Measurements from ENCODE around the gene SLC39A12.

The SLC39A12 gene

DNA sequence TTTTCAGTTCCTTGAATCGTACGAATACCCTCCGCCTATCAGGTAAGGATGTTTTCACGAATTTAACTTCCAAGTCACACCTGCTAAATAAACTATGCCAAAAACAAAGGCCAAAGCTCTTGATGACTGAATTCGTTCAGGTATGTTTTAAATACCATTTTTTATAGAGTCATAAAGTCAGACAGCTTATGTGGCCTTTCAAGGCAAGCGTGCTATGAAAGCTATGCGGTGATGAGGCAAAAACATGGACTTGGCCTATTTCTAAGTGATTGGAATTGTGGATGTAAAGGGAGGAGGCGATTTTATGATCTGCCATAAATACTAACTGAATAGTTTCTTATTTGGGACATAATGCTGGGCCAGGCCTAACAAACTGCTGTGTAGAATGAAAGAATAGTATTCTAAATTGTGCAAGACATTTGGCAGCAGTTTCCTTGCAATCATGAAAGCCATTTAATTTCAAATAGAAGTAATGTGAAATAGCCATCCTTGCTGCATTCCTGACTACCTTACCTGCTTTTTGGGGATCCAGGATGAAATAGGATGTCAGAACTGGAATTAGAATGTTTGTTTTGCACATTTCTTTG is 14.0 kb downstream of the SLC39A12 start:
- no peak for DNase-seq

DNA sequence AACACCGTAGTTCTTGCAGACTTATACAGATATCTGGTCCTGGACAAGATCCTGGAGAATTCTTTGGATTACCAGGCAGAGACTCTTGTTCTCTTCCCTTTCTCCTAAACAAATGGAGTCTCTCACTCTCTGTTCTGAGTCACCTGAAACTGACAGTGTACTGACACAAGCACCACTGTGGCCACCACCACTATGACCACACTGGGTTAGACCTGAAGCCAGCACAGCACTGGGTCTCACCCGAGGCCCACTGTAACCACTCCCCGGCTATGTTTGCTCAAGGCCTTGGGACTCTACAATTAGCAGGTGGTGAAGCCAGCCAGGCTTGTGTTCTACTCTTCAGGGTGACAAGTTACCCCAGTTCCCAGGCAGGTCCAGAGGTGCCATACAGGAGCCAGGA is 22.8 kb downstream of the SLC39A12 start:
- DNase-seq = no peak

DNA sequence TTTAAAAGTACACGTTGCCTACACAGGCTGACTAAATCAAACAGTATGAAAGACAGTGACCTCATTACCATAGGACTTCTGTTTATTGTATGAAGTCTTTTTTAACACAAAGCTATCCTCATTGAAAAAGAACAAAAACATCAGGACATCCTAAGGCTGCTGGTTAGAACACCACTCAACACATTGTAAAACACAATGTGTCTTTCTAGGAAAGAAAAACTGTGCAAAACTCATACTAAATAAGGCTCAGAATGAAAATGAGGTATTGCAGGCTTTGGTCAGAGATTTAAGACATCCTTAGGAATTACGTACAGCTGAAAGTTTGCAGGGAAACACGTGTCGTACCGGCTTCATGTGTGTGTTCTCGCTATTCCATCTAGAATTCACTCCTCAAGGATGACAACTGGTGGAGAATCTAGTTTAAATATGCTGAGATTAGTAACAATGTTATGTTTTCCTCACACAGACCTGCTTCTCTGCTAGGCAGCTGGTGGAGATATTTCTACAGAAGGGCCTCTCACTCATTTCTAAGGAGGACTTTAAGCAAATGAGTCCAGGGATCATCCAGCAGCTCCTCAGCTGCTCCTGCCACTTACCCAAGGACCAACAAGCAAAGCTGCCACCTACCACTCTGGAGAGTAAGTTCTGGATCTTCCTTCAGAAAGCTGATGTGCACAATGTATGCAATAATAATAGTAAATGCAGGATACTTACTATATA is 29.3 kb downstream of the SLC39A12 start:
- no peak for DNase-seq

DNA sequence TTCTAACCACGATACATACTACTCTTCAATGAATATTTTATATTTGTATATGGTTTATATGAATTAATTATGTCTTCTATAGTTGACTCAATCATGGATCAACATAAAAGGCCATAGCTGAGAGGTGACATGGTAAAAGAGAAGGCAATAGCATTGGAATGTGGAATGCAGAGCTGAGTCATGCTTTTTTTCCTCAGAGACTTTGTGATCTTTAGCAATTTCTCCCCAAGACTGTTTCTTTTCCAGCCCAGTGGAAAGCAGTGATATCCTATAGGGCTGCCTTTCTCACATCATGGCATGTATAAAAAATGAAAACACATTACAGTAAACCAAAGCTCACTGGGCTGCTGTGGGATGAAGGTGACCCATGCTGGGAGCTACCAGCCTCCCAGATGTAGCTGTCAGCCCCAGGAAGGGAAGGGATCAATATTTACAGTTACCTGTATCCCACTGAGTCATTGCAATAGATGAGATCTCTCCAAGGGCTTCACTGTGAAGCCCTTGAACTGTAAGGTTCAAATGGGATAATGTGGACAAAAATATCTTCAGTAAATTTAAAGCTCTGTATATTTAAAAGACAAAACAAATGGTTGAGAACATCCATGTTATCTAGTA is 30.2 kb downstream of the SLC39A12 start:
- DNase-seq = no peak

DNA sequence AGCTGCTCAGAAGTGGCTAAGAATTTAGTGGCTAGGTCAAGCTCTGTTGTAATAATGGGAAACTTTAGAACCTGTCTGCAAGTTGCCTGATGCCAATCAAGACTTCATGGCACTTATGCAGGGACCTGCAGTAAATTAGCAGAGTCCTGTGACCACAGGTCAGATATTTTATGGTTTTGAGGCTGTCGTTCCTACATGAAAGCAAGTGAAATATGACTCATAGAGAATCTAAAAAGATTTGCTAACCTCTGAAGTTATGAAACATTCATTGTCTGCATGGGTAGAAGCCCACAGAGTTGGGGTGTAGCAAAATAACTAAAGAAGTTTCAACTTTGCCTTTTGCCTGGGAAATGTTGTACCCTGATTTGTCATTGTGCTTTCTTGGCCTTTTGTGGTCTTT is 32.3 kb downstream of the SLC39A12 start:
- DNase-seq = no peak

DNA sequence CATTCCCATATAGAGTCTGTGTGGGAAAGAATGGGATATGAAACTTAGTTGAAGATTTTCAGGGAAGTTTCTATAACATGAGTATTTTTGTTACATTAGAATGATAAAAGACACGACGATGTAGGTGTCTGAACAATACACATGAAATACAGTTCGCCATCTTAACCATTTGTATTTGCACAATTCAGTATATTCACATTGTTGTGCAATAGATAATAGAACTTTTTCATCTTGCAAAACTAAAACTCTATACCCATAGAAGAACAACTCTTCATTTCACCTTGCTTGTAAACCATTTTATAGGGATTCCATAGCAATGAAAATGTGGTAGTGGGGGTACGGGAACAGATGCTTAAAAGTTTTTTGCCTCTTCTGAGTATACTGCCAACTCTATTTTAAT is 32.8 kb downstream of the SLC39A12 start:
- no peak for DNase-seq

DNA sequence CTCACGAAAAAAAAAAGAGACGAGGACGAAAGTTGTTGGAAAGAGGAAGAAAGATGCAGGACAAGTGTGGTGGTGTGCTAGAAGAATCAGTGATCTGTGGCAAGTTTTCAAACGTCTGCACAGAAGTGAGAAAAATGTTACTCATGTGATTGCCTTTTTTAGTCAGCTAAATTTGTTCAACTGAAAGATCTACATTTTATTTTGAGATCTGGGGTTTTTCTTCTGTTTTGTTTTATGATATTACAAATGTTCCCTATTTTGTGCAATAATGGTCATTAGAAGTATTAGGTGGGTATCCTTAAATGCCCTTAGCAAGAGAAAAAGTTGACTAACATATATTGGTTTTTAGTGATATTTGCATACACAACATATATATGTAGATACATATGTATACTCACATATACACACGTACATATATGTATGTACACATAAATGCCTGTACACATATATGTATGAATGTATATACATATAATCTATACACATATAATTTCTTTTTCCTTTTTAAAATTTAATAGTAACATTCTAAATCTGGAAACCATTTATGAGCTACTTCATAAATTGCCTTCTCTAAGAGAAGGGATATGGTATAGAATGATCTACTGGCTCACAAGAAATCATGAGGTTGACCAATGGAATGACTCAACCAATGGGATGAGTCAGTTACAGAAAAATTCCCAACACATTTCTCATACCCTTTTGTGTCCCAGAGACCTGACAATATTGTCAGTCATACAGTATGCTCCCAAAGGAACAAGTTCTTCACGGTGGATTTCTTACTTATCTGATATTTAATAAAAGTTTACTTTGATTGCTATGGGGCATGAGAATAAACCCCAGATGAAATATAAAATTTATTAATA is 38.4 kb downstream of the SLC39A12 start:
- DNase-seq = no peak

DNA sequence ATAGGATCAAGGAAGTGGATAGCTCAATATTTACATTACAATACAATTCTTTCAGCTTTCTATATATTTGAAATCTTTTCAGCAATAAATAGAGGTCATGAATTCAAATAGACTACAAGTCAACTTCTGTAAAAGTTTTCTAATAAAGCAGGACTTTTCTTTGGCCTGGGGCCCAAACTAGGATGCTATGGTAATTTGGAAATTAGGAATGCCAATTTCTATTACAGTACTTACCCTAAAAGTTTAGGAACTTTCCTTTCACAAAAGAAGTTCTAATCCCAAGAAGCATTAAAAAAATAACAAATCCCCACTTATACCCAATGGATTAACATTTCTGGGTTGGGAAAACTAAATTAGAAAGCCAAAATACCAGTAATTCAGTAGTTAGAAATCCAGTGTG is 40.5 kb downstream of the SLC39A12 start:
- no peak for DNase-seq

DNA sequence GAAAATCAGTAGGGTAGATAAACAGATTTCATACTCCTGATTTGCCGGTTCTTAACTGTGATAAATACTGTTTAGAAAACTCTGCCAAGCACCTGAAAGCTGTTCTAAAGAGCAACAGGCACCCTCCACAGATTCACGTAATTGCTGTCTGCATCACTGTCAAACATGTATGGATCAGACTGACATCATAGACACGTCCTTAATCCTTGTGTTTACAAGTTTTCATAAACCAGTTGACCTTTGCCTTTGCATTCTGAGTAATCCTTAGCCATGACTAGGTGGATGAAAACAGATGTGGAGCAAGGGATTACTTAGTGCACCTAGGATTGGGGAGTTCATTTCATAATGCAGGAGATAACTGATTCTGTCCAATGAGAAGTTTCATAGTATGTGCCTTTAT is 41.6 kb downstream of the SLC39A12 start:
- DNase-seq = no peak

DNA sequence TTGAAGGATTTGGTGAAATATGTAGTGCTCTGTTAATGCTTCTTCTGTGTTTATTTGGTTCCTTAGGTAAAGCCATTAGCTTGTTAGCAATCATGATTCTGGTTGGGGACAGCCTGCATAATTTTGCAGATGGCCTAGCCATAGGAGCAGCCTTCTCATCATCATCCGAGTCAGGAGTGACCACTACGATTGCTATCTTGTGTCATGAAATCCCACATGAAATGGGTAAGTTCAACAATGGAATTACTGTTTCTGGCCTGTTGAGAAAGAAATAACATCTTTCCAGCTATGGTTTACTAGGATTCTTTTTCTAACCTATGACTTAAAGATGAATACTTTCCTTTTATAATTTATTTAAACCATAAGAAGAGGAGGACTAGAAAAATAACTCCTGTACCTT is 48.9 kb downstream of the SLC39A12 start:
- DNase-seq = no peak

DNA sequence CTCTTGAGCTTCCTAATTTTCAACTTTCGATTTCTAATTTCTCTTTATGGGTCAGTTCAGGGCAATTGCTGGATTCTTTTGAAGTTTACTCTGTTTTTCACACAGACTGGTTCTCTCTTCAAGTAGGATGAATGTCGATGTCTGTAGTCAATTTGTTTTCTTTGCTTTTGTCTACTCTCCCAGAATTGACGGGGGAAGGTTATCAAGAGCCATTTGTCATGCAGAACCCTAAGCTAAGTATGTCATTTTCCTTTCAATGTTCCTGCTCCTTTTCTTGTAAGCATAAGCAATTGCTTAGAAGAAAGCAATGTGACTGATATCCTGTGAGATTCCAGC is 53.7 kb downstream of the SLC39A12 start:
- DNase-seq = no peak

DNA sequence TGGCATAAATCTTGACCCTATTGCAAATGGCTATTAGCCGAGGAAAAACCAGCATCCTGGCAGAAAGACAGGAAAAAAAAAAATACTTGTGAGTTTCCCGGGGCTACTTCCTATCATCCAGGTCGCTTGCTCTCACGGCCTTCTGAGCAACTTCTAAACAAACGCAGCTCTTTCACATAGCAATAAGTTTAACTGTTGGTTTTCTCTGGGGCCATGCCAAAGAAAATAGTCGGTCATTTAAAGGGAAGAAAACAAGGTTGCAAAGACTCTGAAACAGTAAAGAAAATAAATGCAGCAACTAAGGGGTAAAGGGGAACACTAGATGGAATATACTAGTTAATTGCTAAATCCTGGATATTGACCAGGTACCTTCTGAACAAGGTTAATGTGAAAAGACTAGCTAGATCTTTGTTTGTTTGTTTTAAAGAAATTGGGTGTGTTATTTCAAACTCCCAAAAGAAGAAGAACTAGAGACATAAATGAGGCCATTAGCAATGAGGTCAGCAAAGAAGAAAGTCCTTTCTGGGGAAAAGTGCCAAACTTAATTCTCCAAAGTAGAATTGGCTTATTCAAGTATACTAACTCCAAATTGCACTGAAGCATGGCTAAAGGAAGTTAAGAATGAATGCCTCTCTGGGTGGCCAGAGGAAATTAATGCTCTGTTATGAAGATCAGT is 54.2 kb downstream of the SLC39A12 start:
- DNase-seq = no peak

DNA sequence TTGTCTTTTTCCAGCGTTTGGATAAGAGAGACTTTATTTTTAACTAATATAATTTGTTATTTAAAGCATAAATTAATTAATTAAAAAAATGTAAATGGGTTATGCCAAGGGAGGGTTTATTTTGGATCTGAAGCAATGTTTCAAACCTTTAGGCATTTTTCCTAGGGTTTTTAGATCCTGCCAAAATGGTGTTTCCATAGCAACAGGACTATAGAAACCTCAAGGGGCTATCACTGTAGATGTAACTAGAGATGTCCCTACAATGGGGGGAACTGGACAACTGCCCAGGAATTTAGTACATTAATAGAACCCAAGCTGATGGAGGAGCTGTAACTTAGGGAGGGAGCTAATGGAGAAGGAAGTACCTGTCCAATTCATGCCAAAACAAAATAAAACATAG is 57.3 kb downstream of the SLC39A12 start:
- DNase-seq = no peak

DNA sequence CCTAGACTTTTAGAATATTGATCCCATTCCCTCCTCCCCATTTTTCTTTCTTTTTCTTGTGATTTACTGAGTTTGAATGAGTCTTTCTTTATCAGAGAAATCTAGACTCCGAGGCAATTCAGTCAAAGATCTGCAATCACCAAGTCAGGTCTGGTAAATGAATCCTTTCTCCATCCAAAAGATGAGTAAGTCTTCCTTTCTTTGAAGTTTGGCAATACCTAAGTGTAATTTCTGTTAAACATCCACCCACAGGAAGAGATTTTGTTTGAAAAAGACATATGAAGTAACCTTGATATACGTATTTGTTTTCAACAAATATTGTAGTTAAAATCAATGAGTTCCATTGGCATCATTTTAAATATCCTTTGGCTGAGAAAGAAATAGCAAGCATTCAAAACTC is 58.3 kb downstream of the SLC39A12 start:
- no peak for DNase-seq

DNA sequence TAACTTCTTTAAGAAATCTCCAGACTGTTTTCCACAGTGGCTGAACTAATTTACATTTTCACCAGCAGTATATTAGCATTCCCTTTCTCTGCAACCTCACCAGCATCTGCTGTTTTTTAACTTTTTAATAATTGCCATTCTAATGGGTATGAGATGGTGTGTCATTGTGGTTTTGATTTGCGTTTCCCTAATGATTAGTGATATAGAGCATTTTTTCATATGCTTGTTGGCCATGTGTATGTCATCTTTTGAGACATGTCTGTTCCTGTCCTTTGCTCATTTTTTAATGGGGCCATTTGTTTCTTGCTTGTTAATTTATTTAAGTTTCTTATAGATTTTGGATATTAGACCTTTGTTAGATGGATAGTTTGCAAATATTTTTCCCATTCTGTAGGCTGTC is 68.8 kb downstream of the SLC39A12 start:
- DNase-seq = no peak

DNA sequence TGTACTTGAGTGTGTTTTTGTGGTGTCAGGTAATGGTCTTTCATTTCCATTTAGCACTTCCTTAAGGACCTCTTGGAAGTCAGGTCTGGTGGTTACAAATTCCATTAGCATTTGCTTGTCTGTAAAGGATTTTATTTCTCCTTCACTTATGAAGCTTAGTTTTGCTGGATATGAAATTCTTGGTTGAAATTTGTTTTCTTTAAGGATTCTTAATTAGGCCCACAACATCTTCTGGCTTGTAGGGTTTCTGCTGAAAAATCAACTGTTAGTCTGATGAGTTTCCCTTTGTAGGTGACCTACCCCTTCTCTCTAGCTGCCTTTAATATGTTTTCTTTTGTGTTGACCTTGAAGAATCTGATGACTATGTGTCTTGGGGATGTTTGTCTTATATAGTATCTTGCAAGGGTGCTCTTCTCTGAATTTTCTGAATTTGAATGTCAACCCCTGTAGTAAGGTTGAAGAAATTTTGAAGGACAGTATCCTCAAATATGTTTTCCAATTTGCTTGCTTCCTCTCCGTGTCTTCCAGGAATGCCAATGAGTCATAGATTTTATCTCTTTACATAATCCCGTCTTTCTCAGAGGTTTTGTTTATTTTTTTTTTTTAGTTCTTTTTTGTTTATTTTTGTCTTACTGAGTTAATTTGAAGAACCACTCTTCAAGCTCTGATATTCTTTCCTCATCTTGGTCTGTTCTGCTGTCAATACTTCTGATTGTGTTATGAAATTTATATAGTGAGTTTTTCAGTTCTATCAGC is 70.2 kb downstream of the SLC39A12 start:
- no peak for DNase-seq

DNA sequence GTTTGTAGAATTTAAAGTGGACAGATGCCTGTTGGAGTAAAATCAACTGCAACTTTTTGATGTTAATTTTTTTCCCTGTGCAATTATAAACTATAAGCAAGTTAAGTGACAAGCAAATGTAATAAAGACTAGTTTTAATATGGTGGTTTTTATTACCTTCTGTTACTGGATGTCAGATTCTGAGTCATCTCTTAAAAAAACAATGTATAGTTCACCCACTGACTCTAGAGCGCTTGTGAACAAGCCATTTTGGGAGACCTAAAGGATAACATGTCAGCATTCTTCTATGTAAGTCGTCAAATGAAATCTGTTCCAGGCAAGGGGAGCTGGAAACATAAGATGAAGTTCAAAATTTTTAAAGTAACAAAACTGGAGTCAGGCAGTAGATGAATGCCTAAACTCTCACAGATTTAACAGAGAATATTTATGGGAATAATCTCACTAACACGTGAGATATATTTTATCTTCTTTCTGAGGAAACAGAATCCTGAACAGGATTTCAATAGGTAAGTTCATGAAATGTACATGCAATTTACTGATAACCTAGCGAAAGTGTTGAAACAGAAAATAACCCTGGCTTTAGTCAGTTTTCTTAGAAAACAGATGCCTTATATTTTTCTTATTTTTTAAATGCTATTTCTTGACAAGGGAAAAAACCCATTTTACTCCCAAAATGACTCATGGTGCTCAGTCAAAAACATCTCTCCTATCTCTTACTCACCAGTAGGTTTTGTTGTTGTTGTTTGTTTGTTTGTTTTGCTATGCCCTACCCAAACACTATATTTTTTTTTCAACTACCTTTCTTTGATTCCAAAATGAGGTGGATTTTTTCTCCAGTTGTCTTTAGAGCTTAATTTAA is 91.7 kb downstream of the SLC39A12 start:
- DNase-seq = no peak

DNA sequence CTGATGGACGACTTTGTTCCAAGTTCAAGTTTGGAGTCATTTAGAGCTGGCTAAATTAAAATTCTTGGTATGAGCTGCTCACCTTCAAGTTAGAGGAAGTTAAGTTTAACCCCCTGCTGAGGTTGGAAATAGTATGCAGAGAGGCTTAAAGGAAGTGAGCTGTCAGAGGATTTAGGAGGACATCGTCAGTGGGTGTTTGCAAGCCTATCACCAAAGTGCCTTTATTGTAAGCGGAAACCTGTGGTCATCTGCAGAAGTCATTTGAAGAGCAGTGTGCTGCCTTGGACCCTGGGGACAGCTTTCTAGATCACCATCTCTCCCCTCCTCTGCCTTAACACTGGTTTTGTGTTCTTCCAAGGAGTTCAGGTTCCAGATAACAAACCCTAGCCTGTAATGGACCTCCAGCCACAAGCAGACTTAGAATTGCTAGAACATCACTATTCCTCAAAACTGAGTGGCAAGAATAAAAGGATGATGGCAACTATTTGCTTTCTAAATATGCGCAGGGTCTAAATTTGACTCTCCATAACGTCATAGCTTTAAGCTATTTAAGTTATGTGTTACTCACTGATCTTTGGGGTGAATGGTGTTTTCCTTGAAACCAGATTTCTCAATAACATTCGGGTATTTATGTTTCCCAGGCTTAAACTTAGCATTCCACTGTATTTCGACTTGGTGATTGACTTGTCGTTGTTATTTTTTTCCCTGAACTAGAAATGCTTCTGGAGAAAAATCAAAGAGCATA is 93.4 kb downstream of the SLC39A12 start:
- no peak for DNase-seq

DNA sequence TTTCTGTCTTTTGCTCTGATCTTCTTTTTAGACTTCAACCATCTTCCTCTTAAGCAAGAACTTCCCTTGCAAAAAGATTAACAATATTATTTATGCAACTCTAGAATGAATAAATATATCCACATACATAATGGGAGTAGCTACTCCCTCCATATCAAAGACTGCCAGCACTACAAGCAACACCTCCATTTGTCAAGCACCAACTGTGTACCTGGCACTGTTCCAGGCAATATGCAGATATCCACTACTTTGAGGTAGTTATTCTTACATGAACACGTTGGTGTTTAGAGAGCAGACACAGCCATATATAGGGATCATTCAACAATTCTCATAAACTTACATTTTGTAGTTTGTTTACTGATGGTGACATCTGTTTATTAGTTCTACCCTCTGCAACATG is 104.9 kb downstream of the SLC39A12 start:
- no peak for DNase-seq

DNA sequence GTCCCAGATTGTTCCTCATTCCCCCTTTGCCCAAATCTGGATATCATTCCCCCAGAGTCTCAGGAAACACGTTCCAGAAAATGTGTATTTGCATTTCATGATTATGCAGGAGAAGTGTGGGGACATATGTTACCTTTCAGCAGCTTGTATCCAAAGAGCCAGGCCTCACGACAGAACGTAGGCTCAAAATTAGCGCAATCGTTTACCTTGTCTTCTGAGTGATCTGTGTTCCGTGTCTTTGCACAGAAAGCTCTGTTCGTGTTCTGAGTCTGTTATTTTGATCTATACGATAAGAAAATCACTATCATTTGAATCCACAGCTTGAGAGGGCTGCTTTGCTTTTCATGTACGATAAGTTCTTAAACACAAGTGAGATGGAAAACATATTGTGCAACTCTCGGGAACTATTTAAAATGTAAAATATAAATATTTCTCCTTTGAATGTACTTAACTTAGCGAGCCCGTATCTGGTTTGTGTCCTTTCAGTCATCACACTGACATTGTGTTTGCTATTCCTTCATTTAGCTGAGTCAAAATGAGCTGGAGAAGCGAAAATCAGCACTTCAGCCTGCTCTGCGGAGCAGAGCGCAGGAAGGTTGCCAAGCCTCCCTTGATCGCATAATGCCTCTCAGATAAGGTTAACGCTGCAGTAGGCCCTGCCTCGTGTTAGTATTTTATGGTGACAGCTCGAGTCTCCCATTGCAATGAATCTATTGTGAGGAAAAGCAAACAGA is 108.3 kb downstream of the SLC39A12 start:
- no peak for DNase-seq
